Adrenal gland (tissue), 12 donors: ENCODE measurements around the gene OSBP2. TPM values are rescaled to one million over a fixed set of nuclear protein-coding genes. Genes with fewer than 3 reads are reported as not detected.
"Not testable (repeated sequence)": the region's sequence is repeated elsewhere in the genome, so short reads cannot be mapped to it uniquely, and the experiment has no call there.

ENCODE experiments used
- DNase-seq, 7 donors: peaks; one replicate each; pipeline ENCODE4 v3.0.0-alpha.2; 2019 to 2020
- H3K27ac ChIP-seq, 5 donors: fragments of 200-600 bp; sonication (generic) in 4 of 5; 1 replicate in 3 of 5; 2 replicates in 2 of 5; pipeline versions ENCODE4 v1.5.1 to v1.8.0; 2016 to 2020; ENCODE audit warnings: mild to moderate bottlenecking in 1 of 5
- H3K27me3 ChIP-seq: fragments of 200-600 bp; 2 replicates; pipeline ENCODE4 v1.8.0; 2021
- H3K36me3 ChIP-seq, 2 donors: fragments of 200-600 bp; replicated peaks in 1 of 2; 1 replicate in 1 of 2; 2 replicates in 1 of 2; pipeline versions ENCODE4 v1.5.1 to v1.8.0; 2018 to 2022
- H3K4me1 ChIP-seq, 2 donors: fragments of 200-600 bp; replicated peaks in 1 of 2; 1 replicate in 1 of 2; 2 replicates in 1 of 2; pipeline versions ENCODE4 v1.5.1 to v1.8.0; 2018 to 2021
- H3K4me3 ChIP-seq, 4 donors: fragments of 200-600 bp; sonication (generic) in 3 of 4; one replicate each; pipeline ENCODE4 v1.5.1; 2016 to 2018
- H3K9me3 ChIP-seq, 3 donors: fragments of 200-600 bp; sonication (generic) in 1 of 3; replicated peaks in 1 of 3; 1 replicate in 2 of 3; 2 replicates in 1 of 3; pipeline versions ENCODE4 v1.5.1 to v1.8.0; 2016 to 2021
- POLR2A ChIP-seq, 2 donors: fragments of 450-650 bp; IDR thresholded peaks; one replicate each; pipeline ENCODE4 v1.6.1; 2017; ENCODE audit warnings: antibody characterized with exemption in 2 of 2, mild to moderate bottlenecking in 2 of 2, moderate library complexity in 1 of 2
- WGBS, 4 donors: extraction: QIAGEN DNeasy Blood & Tissue Kit in 2 of 4; methylation state at CpG; one replicate each; pipeline versions ENCODE4 v1.1.5 to v1.1.7; 2013 to 2017; 5-methylcytosine and 5-hydroxymethylcytosine counted together
- intact Hi-C, 2 donors: fragments of 100-400 bp; cut with DNase I; formaldehyde crosslinking; loops; one replicate each; pipeline versions ENCODE4 v1.14.1 to v1.15.0; 2022 to 2023
- polyA plus RNA-seq, 3 donors: library from polyadenylated mRNA; stranded (reverse); fragments of 200-250 nt in 2 of 3; fragments of 350-450 nt in 1 of 3; fragmentation: Illumina TruSeq in 1 of 3; extraction: RNeasy Lipid Tissue Mini Kit (QIAGEN cat#74804) in 1 of 3; gene quantifications; one replicate each; pipeline ENCODE4 v1.2.3, GENCODE V29; 2013 to 2014
- total RNA-seq, 9 donors: library from RNA; depleted of rRNA in 4 of 9; stranded (reverse); fragments of >200 nt in 4 of 9; fragments of 120-200 nt in 1 of 9; fragmentation: NEBNext Ultra II Directional in 1 of 9; extraction: Animal tissue kit (Norgen Biotek cat#: 25700) in 1 of 9; gene quantifications; one replicate each; pipeline versions ENCODE4 v1.1.0 to v1.2.4, GENCODE V29; 2013 to 2023
- TF ChIP-seq, protein P1 (sequence below), 6 experiments: fragments of 450-650 bp in 4 of 6; fragments of 200-600 bp in 2 of 6; sonication (generic) in 1 of 6; IDR thresholded peaks; 1 replicate in 5 of 6; 2 replicates in 1 of 6; pipeline versions ENCODE4 v1.5.1 to v1.8.0; 2016 to 2021; ENCODE audit warnings: antibody characterized with exemption in 6 of 6, mild to moderate bottlenecking in 2 of 6, moderate library complexity in 1 of 6
- donor health status: healthy with polysubstance abuse.
- donor health status: Bipolar disorder and iron deficiency.
- donor health status: DM: yes; HTN: yes; CAD: no.
- donor health status: DM: no; HTN: no; CAD: no.
- donor health status: DM: no; HTN: no; CAD: no.
- donor health status: DM: yes; HTN: yes; CAD: no.

The OSBP2 gene
- total and polyA plus RNA-seq, 12 donors: 7.3 to 35.6 (median 19.7) TPM

GRCh38 chr22:30701872-30702271, 7.2 kb downstream of the OSBP2 start:
- H3K4me1 ChIP-seq: peaks cover 0 to 20% of the 10 kb centered on the region in 2 donors
- no peaks in the 10 kb centered on the region for H3K27me3 ChIP-seq
- no peak overlapping the region for H3K27ac ChIP-seq
- DNase-seq: no peak
- H3K4me3 ChIP-seq: no peak overlapping the region
- intact Hi-C loops: no loop called here
- 68 to 100% (median 83%) methylated on average over 1 of the region's 1 CpG for WGBS, 4 donors
- no peak for TF ChIP-seq POLR2A (IDR thresholded peaks at IDR 0.05)
- TF ChIP-seq, protein P1, sequence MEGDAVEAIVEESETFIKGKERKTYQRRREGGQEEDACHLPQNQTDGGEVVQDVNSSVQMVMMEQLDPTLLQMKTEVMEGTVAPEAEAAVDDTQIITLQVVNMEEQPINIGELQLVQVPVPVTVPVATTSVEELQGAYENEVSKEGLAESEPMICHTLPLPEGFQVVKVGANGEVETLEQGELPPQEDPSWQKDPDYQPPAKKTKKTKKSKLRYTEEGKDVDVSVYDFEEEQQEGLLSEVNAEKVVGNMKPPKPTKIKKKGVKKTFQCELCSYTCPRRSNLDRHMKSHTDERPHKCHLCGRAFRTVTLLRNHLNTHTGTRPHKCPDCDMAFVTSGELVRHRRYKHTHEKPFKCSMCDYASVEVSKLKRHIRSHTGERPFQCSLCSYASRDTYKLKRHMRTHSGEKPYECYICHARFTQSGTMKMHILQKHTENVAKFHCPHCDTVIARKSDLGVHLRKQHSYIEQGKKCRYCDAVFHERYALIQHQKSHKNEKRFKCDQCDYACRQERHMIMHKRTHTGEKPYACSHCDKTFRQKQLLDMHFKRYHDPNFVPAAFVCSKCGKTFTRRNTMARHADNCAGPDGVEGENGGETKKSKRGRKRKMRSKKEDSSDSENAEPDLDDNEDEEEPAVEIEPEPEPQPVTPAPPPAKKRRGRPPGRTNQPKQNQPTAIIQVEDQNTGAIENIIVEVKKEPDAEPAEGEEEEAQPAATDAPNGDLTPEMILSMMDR (IDR thresholded peaks at IDR 0.05): no peak
- H3K36me3 ChIP-seq: no peaks in the 10 kb centered on the region
- no peaks in the 10 kb centered on the region for H3K9me3 ChIP-seq

GRCh38 chr22:30702856-30703255, 8.2 kb downstream of the OSBP2 start:
- TF ChIP-seq, protein P1 (IDR thresholded peaks at IDR 0.05): no peak
- no peak for TF ChIP-seq POLR2A (IDR thresholded peaks at IDR 0.05)
- H3K4me1 ChIP-seq: peaks cover 0 to 21% of the 10 kb centered on the region in 2 donors
- intact Hi-C loops: no loop called here
- H3K27me3 ChIP-seq: no peaks in the 10 kb centered on the region
- H3K4me3 ChIP-seq: no peak overlapping the region
- WGBS, 4 donors: 79 to 100% (median 91%) methylated on average over 1 of the region's 1 CpG
- H3K9me3 ChIP-seq: no peaks in the 10 kb centered on the region
- no peak for DNase-seq
- no peak overlapping the region for H3K27ac ChIP-seq
- no peaks in the 10 kb centered on the region for H3K36me3 ChIP-seq

- Histone ChIP-seq H3K27me3 (no peaks in the 10 kb centered on the region), H3K4me3 (no peak overlapping the region), H3K4me1 (peaks cover 0 to 21% of the 10 kb centered on the region in 2 donors), H3K36me3 (no peaks in the 10 kb centered on the region), H3K27ac (peak overlapping the region in 1 of 5 donors; percentile 69), H3K9me3 (no peaks in the 10 kb centered on the region)
- 83 to 100% (median 88%) methylated on average over 3 to 5 of the region's 5 CpGs for WGBS, 4 donors
- peak in 2 of 7 donors; percentile 35 to 37 for DNase-seq
- TF ChIP-seq, protein P1 (IDR thresholded peaks at IDR 0.05): no peak
- no peak for TF ChIP-seq POLR2A (IDR thresholded peaks at IDR 0.05)
- intact Hi-C loops: no loop called here
Observed at GRCh38 chr22:30704978-30705377, 10.3 kb downstream of the OSBP2 start.

DNA sequence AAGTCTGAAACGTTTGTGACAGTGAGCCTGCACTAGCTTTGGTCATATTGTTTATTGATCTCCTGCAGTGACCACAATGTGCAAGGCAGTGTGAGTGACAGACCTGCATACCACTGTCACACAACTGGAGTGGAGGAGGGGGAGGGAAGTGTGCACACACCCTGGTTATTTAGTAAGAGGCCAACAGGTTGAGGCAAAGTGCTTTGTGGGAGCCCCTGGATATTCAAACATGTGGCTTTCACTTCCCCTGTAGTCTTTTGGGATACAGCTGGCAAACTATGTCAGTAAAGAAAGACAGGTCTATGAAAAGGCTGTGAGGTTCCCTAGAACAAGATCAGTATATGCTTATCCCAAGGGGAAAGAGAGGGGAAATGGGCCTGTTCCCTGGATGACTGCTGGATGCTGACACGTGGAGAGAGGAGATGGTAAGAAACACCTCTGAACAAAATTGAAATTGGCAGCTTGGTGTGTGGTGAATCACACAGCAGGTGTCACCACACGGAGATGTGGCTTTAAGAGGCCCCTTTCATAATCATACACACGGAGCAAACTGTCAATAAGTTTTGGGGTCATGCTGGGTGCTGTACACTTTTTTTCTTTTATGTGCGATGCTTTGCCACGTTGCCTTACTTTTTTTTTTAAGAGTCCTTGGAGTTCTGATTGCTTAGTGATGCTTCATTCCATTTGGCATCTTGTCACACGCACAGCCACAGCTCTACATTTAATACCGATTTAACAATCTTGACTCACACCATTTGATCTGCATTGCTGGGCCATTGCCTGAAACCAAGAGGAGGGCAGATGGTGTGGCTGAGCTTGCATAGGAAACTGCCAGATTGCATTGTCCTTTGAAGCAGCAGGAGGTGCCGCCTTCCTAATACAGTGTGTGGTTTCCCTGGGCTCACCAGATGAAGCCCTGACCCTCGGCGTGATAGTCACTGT, 11.3 kb downstream of the OSBP2 start:
- intact Hi-C loops: no loop called here
- peak overlapping the region in 3 of 5 donors; percentile 26 to 69 (median 61) for H3K27ac ChIP-seq
- H3K36me3 ChIP-seq: no peaks in the 10 kb centered on the region
- H3K9me3 ChIP-seq: no peaks in the 10 kb centered on the region
- WGBS, 4 donors: 23 to 37% (median 34%) methylated on average over 10 to 11 of the region's 11 CpGs
- peaks cover 0 to 21% of the 10 kb centered on the region in 2 donors for H3K4me1 ChIP-seq
- TF ChIP-seq POLR2A (IDR thresholded peaks at IDR 0.05): peak in 1 of 2 donors; percentile 17
- TF ChIP-seq, protein P1 (IDR thresholded peaks at IDR 0.05): no peak
- H3K4me3 ChIP-seq: no peak overlapping the region
- H3K27me3 ChIP-seq: no peaks in the 10 kb centered on the region
- peak in 6 of 7 donors; percentile 60 to 88 (median 74) for DNase-seq

- H3K36me3 ChIP-seq, H3K9me3 ChIP-seq, DNase-seq, intact Hi-C loops, H3K27me3 ChIP-seq, H3K4me3 ChIP-seq, H3K27ac ChIP-seq: not testable (repeated sequence)
- 80 to 92% (median 88%) methylated on average over 6 of the region's 6 CpGs for WGBS, 4 donors
- H3K4me1 ChIP-seq: peaks cover 0 to 17% of the 10 kb centered on the region in 2 donors
Observed at GRCh38 chr22:30709980-30710379, 15.3 kb downstream of the OSBP2 start.
